Esophagus muscularis mucosa (tissue), 3 donors: ENCODE data around the gene TMEM255B.

Source experiments
- POLR2A ChIP-seq: fragments of 450-650 bp; IDR thresholded peaks from one replicate; pipeline ENCODE4 v1.6.1; 2017; ENCODE audit warnings: antibody characterized with exemption, moderate library complexity, mild to moderate bottlenecking, low read depth
- TF ChIP-seq, protein P1 (sequence below), 3 experiments: fragments of 200-600 bp in 2 of 3; fragments of 450-650 bp in 1 of 3; sonication (generic) in 2 of 3; IDR thresholded peaks; one replicate each; pipeline ENCODE4 v1.5.1; 2017 to 2019; ENCODE audit warnings: antibody characterized with exemption in 3 of 3, mild to moderate bottlenecking in 2 of 3, moderate library complexity in 1 of 3

DNA sequence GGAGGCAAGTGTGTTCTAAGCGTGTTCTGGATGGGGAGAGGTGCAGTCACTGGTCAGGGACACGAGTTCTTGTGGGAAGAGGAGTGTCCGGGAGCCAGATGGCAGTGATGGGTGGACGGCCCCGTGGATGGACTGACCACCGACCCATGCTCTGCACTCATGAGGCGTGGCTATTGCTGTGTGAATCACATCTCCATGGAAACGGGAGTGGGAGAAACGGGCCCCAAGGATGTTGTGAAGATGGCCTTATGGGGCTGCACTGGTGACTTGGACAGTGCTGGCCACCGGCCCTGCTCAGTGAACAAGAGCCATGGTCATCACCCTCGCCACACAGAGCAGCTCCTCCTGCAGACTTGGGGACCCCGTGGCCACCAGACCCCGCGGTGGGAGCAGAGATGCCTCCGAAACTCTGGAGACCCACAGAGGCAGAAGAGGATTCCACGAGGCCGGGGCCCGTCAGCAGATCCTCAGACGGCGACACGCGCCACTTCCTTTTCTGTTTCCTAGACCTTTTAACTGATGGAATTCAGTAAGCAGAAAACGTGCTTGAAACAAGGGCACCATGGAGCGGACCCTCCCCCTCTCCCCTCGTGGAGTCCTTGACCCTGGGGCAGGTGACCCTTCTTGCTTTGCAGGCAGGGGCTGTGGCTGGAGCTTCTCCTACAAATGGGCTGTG, 57.4 kb downstream of the TMEM255B start:
- TF ChIP-seq, protein P1, sequence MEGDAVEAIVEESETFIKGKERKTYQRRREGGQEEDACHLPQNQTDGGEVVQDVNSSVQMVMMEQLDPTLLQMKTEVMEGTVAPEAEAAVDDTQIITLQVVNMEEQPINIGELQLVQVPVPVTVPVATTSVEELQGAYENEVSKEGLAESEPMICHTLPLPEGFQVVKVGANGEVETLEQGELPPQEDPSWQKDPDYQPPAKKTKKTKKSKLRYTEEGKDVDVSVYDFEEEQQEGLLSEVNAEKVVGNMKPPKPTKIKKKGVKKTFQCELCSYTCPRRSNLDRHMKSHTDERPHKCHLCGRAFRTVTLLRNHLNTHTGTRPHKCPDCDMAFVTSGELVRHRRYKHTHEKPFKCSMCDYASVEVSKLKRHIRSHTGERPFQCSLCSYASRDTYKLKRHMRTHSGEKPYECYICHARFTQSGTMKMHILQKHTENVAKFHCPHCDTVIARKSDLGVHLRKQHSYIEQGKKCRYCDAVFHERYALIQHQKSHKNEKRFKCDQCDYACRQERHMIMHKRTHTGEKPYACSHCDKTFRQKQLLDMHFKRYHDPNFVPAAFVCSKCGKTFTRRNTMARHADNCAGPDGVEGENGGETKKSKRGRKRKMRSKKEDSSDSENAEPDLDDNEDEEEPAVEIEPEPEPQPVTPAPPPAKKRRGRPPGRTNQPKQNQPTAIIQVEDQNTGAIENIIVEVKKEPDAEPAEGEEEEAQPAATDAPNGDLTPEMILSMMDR (IDR thresholded peaks at IDR 0.05) = no peak
- TF ChIP-seq POLR2A = no peak
